ENCODE results near the gene RAPGEF5.

DNA sequence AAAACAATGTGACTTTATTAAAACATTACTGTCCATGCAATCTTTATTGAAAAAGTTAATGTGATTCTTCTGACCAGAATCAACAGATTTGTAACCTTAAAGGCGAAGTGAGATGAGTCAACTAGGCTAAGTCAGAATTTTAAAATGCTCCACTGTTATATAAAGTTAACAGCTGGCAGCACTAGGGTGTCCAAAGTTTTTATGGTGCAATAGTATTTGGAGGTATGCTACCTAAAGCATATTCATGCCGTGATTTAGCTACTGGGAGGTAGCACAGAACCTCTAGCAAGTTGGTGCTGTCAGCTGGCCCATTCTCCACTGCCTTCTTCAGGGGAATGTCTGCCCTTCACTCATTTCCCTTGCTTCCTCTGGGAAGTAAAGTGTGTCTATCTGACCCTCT lies 126.7 kb downstream of the RAPGEF5 start:
- TF ChIP-seq EZH2phosphoT487 (IDR thresholded peaks at IDR 0.05; ENCODE audit: insufficient read depth, low read depth) (no peak), EZH2 (IDR thresholded peaks at IDR 0.05; ENCODE audit: insufficient read depth, poor library complexity, severe bottlenecking) (no peak)
